ENCODE measurements around the gene ENG.

- no peak for TF ChIP-seq CTCF (conservative IDR thresholded peaks at IDR 0.05; ENCODE audit: low read length)
- no peak for TF ChIP-seq EZH2phosphoT487 (IDR thresholded peaks at IDR 0.05; ENCODE audit: borderline replicate concordance)
Measured at GRCh38 chr9:127768698-127769097, 85.8 kb downstream of the ENG start.

Measured in Loucy (cell line).